ENCODE data around the gene CHST5.
"Not testable (repeated sequence)": the region's sequence is repeated elsewhere in the genome, so short reads cannot be mapped to it uniquely, and the experiment has no call there.

The CHST5 gene

GRCh38 chr16:75503801-75504200, 32.1 kb downstream of the CHST5 start:
- no peak overlapping the region for H3K4me2 ChIP-seq (ENCODE audit: low read length)
- H3K4me1 ChIP-seq, result no peaks in the 10 kb centered on the region
- H2AFZ ChIP-seq, result no peak overlapping the region
- no peaks in the 10 kb centered on the region for H3K9me3 ChIP-seq (ENCODE audit: control insufficient read depth, low read length)
- H3K36me3 ChIP-seq (ENCODE audit: control insufficient read depth, insufficient read depth, low read length), result no peaks in the 10 kb centered on the region
- no peak overlapping the region for H3K27ac ChIP-seq
- TF ChIP-seq, protein P1, sequence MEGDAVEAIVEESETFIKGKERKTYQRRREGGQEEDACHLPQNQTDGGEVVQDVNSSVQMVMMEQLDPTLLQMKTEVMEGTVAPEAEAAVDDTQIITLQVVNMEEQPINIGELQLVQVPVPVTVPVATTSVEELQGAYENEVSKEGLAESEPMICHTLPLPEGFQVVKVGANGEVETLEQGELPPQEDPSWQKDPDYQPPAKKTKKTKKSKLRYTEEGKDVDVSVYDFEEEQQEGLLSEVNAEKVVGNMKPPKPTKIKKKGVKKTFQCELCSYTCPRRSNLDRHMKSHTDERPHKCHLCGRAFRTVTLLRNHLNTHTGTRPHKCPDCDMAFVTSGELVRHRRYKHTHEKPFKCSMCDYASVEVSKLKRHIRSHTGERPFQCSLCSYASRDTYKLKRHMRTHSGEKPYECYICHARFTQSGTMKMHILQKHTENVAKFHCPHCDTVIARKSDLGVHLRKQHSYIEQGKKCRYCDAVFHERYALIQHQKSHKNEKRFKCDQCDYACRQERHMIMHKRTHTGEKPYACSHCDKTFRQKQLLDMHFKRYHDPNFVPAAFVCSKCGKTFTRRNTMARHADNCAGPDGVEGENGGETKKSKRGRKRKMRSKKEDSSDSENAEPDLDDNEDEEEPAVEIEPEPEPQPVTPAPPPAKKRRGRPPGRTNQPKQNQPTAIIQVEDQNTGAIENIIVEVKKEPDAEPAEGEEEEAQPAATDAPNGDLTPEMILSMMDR (IDR thresholded peaks at IDR 0.05), result no peak
- H3K9ac ChIP-seq, result no peak overlapping the region
- no peaks in the 10 kb centered on the region for H3K27me3 ChIP-seq (ENCODE audit: control insufficient read depth, insufficient read depth, low read length)
- H3K4me3 ChIP-seq (ENCODE audit: low read depth, low read length), result no peak overlapping the region
- no peaks in the 10 kb centered on the region for H3K79me2 ChIP-seq

DNA sequence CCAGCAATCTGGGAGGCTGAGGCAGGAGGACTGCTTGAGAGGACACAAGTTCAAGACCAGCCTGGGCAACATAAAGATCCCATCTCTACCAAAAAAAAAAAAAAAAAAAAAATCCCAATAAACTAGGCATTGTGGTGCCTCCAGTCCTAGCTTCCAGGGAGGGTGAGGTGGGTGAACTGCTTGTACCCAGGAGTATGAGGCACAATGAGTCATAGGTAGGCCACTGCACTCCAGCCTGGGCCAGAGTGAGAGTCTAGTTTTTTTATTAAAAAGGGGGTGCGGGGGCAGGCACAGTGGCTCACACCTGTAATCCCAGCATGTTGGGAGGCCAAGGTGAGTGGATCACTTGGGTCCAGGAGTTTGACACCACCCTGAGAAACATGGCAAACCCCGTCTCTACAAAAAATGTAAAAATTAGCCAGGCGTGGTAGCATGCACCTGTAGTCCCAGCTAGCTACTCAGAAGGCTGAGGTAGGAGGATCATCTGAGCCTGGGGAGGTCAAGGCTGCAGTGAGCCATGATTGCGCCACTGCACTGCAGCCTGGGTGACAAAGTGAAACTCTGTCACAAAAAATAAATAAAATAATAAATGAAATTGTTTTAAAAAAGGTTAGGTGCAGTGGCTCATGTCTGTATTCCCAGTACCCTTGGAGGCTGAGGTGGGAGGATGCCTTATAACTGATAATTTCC, 32.8 kb downstream of the CHST5 start:
- no peak overlapping the region for H3K27ac ChIP-seq
- TF ChIP-seq, protein P1 (IDR thresholded peaks at IDR 0.05), result no peak
- no peaks in the 10 kb centered on the region for H3K27me3 ChIP-seq (ENCODE audit: control insufficient read depth, insufficient read depth, low read length)
- no peaks in the 10 kb centered on the region for H3K9me3 ChIP-seq (ENCODE audit: control insufficient read depth, low read length)
- H3K79me2 ChIP-seq, result no peaks in the 10 kb centered on the region
- no peak overlapping the region for H3K9ac ChIP-seq
- no peaks in the 10 kb centered on the region for H3K4me1 ChIP-seq
- H3K36me3 ChIP-seq (ENCODE audit: control insufficient read depth, insufficient read depth, low read length), result no peaks in the 10 kb centered on the region
- no peak overlapping the region for H3K4me3 ChIP-seq (ENCODE audit: low read depth, low read length)
- H2AFZ ChIP-seq, result no peak overlapping the region
- no peak overlapping the region for H3K4me2 ChIP-seq (ENCODE audit: low read length)

DNA sequence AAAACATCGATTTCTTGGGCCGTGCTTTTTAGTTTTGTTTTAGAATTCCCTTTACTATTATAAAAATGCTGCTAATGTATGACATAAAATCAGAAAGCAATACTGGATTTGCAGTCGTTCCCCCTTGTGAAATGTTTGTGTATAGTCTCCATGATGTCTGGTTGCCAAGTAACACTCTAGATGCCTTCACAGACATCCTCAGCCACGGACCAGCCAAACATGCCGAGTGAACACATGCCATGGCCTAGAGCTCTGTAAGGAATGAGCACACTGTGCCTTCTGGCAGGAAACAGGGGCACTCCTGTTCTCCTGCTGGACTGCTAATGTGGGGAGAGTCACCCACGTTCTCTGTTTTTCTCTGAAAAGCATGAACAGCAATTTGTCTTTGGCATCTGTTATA, 34.1 kb downstream of the CHST5 start:
- H3K4me1 ChIP-seq; H3K9ac ChIP-seq; H3K27me3 ChIP-seq (ENCODE audit: control insufficient read depth, insufficient read depth, low read length); H3K4me2 ChIP-seq (ENCODE audit: low read length); H3K36me3 ChIP-seq (ENCODE audit: control insufficient read depth, insufficient read depth, low read length); H3K4me3 ChIP-seq (ENCODE audit: low read depth, low read length); H3K79me2 ChIP-seq; H3K9me3 ChIP-seq (ENCODE audit: control insufficient read depth, low read length); H3K27ac ChIP-seq; H2AFZ ChIP-seq: not testable (repeated sequence)

- Histone ChIP-seq H3K36me3 (ENCODE audit: control insufficient read depth, insufficient read depth, low read length) (no peaks in the 10 kb centered on the region), H3K4me1 (no peaks in the 10 kb centered on the region), H3K9ac (no peak overlapping the region), H3K27ac (no peak overlapping the region), H3K4me2 (ENCODE audit: low read length) (no peak overlapping the region), H3K9me3 (ENCODE audit: control insufficient read depth, low read length) (no peaks in the 10 kb centered on the region), H3K79me2 (no peaks in the 10 kb centered on the region), H2AFZ (no peak overlapping the region), H3K27me3 (ENCODE audit: control insufficient read depth, insufficient read depth, low read length) (no peaks in the 10 kb centered on the region), H3K4me3 (ENCODE audit: low read depth, low read length) (no peak overlapping the region)
- TF ChIP-seq, protein P1 (IDR thresholded peaks at IDR 0.05), result no peak
Observed at GRCh38 chr16:75501359-75501758, 34.5 kb downstream of the CHST5 start.

DNA sequence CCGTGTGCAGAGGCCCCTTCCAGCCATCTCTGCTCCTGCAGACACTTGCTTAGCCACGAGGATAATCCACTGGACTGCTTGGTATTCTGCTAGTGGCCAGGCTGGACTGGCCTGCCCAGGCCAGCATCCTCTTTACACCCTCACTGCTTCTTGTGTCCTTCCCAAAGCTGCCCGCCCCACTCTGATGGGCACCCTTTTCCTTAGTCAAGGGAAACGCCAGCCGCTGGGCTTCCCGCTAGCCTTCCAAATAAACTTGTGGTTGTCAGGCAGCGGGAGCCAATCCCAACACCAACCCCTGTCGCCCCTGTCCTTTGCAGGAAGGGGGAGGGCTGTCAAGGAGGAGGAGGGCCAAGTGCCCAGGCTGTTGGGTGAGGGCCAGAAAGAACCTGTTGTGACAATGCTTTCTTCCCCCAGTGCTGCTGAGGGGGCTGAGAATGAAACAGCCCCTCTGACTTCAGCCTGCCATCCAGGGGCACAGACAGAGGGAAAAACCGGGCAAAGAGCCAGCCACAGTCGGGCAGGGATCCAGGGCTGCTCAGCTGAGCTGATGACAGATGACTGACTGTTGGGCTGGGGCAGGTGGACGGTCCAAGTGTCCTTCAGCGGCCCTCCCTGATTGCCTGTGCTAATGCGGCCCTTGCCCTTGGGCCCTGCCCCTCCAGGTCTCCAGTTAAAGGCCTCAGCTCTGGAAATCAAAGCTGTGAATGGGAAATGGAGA, 37.1 kb downstream of the CHST5 start:
- H3K4me1 ChIP-seq; H3K4me2 ChIP-seq (ENCODE audit: low read length); H3K9ac ChIP-seq; H3K27me3 ChIP-seq (ENCODE audit: control insufficient read depth, insufficient read depth, low read length); H3K4me3 ChIP-seq (ENCODE audit: low read depth, low read length); H3K27ac ChIP-seq; H3K9me3 ChIP-seq (ENCODE audit: control insufficient read depth, low read length); H3K36me3 ChIP-seq (ENCODE audit: control insufficient read depth, insufficient read depth, low read length); H2AFZ ChIP-seq; H3K79me2 ChIP-seq: not testable (repeated sequence)
